ENCODE measurements around the gene HIRA.

DNA sequence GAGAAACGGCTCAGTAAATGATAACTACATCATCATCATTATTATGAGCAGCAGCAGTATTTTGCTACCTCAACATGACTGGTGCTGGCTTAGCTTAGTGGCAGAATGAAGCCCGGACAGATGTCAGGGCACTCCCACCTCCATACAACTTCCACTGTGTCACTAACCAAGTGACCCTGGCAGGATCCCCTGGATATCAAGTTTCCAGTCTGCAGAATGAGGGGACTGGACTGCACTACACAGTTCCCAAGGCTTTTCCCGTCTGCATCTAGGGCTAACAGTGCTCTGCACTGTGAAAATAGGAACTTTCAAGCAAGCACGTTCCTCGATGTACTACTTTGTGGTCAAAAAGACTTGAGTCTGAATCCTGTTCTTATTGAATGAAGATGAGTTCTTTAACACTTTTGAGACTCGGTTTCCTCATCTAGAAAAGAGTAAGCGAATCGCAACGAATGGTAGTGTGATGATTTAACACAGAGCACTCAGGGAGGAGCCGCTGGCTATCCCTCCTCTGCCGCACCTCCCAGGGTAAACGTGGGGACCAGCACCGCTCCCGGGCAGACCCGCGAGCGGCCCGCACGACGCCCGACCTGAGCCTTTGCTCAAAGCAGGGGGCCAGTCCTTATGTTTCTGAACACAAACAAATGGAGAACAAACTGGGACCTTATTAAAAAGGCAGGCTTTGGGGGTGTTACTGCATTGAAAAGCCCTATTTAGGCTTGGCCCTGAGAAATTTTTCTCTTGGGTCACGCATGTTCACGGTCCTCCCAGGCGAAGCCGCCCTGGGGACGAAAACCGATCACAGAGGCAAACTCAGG lies 140.9 kb downstream of the HIRA start:
- TF ChIP-seq, protein P1, sequence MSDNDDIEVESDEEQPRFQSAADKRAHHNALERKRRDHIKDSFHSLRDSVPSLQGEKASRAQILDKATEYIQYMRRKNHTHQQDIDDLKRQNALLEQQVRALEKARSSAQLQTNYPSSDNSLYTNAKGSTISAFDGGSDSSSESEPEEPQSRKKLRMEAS (IDR thresholded peaks at IDR 0.05): no peak
- TF ChIP-seq CEBPB (IDR thresholded peaks at IDR 0.05) (no peak), EP300 (IDR thresholded peaks at IDR 0.05; ENCODE audit: borderline replicate concordance) (no peak; the same call in 1 of the 2 replicates), YY1 (IDR thresholded peaks at IDR 0.05; ENCODE audit: low read depth) (no peak)

All from Ishikawa (cell line).